Measurements from ENCODE around the gene CTBS.
"Not testable (repeated sequence)": the region's sequence is repeated elsewhere in the genome, so short reads cannot be mapped to it uniquely, and the experiment has no call there.

Gene CTBS

DNA sequence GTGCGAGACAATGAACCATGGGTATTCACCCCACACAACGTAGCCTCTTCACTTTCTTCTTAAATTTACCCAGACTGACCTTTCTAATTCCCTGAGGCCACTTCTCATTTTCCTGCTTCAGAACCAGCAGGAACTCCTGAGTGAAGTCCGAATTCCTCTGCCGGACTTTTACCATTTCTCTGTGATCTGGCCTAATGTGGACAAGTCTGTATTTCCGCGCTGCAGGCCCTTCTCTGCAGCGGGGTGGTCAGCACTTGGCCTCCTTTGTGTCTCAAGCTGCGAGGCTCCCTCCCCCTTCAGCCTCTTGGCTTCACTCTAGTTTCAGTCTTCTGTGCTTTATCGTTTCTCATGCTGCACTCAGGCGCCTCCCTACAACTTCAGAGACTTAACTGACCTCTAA is 9.4 kb upstream of the CTBS start:
- DNase-seq = no peak

- DNase-seq = no peak
Measured at GRCh38 chr1:84582802-84583587, 8.8 kb upstream of the CTBS start.

GRCh38 chr1:84581648-84582047 is 7.4 kb upstream of the CTBS start:
- DNase-seq = no peak

- DNase-seq = no peak
Measured at GRCh38 chr1:84574936-84575335, 696 bp upstream of the CTBS start.

DNA sequence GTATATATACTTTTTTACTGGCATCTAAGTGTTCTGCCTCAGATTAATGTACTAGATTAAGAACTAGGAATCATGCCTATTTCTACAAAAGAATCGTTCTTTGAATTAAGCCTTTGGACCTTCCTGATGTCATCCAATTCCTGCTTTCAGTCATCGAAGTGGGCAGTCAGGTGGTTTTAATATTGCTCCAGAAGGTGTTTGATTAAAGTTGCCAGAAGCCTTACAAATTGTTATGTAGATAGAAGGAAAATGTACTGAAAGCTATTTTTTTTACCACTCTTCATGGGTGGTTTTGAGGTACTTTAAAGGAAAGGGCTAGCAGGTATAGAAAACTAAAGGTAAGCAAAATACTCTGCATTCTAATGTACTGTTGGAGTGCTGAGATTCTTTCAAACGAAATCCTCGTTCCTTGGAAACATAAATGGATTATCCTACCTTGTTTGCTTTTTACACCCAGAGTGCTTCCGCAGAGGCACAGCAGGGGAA is 716 bp downstream of the CTBS start:
- no peak for DNase-seq

DNA sequence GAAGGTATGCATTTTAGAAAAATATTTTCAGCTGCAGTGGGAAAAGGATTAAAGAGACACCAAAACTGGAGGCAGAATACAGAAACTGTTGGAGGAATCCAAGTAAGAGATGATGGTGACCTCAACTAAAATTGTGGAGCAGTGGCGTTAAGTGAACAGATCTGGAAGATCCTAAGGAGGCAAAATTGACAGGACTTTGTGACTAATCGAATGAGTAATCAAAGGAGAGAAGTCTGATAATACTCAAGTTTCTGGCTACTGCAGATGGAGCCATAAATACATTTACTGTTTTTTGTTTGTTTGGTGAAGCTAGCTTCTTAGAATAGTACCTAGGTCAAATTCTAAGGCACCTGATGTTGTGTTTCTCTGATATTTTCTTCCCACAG is 3.1 kb downstream of the CTBS start:
- no peak for DNase-seq

GRCh38 chr1:84570436-84571149 is 3.6 kb downstream of the CTBS start:
- DNase-seq = no peak

GRCh38 chr1:84569216-84569615 is 5.0 kb downstream of the CTBS start:
- no peak for DNase-seq

- DNase-seq = no peak
Measured at GRCh38 chr1:84550826-84551225, 23.4 kb downstream of the CTBS start.

DNA sequence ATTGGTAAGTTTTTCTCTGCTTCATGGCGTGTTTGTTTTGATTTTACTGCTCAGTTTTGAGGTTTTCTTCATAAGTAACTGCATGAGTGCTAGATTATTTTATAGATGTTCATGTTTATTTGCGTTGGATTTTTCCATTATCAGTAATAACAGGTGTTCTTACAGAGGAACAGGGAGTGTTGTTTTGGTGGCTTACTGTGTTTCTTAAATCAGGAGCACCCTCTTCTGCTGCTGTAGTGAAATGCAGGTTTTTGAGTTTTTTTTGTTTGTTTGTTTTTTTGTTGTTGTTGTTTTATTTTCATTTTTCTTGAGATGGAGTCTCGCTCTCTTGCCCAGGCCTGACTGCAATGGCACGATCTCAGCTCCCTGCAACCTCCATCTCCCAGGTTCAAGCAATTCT is 32.6 kb downstream of the CTBS start:
- DNase-seq = peak; percentile 5

DNA sequence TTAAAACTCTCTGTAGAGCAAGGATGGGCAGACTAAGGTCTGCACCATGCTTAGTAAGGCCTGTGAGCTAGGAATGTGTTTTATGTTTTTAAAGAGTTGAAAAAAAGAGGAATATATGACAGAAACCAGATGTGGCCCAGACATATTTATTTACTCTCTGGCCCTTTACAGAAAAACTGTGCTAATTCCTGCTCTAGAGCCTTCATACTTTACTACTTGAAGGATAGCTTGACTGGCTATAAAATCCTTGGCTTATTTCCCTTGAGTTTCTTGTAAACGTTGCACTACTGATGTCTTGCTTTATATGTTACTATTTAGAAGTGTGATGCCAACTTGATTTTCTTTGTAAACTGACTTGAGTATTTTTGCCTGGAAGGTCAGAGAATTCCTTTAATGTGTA is 33.5 kb downstream of the CTBS start:
- no peak for DNase-seq

- DNase-seq = no peak
Measured at GRCh38 chr1:84539972-84540371, 34.3 kb downstream of the CTBS start.

- DNase-seq = no peak
Measured at GRCh38 chr1:84538599-84538998, 35.6 kb downstream of the CTBS start.

- no peak for DNase-seq
Measured at GRCh38 chr1:84525779-84526178, 48.5 kb downstream of the CTBS start.

DNA sequence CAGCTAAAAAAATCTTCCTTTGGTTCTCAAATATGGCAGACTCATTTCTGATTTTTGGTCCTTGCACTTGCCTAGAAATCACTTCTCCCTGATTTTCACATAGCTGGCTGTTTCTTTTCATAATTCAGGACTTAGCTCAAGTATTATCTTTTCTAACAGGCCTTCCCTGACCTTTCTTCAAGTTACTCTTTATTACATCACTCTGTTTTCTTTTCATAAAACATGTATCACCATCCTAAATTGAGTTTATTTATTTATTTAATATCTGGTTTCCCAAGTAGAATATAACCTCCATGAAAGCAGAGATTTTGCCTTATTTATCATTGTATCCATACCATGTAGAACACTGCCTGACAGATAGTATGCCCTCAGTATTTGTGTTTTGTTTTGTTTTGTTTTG is 49.6 kb downstream of the CTBS start:
- no peak for DNase-seq

GRCh38 chr1:84510668-84511067 is 63.6 kb downstream of the CTBS start:
- DNase-seq = no peak

DNA sequence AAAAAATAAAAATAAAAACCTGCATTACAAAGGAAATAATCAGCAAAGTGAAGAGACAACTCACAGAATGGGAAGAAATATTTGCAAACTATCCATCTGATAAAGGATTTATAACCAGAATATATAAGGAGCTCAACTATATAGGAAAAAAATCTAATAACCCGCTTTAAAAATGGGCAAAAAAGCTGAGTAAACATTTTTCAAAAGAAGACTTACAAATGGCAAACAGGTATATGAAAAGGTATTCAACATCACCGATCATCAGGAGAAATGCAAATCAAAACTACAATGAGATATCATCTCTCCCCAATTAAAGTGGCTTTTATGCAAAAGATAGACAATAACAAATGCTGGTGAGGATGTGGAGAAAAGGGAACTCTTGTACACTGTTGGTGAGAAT is 64.1 kb downstream of the CTBS start:
- no peak for DNase-seq

GRCh38 chr1:84509029-84509428 is 65.2 kb downstream of the CTBS start:
- no peak for DNase-seq

- no peak for DNase-seq
Measured at GRCh38 chr1:84508510-84508909, 65.7 kb downstream of the CTBS start.

- DNase-seq = not testable (repeated sequence)
Measured at GRCh38 chr1:84507887-84508286, 66.4 kb downstream of the CTBS start.

DNA sequence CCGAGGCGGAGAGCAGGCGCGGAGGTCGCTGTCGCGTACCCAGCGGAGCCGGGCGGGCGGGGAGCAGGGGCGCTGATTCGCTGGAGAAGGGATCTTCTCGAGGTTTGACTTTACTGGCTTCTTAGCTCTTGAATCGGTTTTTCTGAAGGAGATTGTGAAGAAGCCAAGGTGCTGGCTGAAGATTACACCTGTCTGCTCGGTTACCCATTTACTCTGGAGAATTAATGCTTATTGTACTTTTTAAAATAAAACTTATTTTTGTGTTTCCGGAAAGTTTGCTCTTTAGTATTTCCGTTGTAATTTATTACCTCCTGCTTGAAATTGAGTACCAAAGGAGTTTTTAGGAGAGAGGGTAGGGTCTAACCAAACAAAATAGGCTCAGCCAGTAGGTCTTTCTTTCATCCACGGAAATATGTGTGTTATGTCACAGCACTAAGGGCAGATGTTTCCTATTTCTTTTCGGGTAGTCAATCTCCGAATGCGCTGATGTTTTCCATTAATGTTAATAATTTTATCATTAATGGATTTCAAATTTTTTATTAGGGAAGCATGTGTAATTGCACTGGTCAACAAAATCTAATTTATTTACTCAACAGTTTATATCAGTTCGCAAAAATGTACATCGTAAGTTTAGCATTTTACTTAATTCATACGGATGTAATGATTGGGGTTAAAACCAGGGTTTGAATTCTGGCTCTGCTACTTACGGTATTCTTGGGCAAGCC is 67.3 kb downstream of the CTBS start:
- no peak for DNase-seq

DNA sequence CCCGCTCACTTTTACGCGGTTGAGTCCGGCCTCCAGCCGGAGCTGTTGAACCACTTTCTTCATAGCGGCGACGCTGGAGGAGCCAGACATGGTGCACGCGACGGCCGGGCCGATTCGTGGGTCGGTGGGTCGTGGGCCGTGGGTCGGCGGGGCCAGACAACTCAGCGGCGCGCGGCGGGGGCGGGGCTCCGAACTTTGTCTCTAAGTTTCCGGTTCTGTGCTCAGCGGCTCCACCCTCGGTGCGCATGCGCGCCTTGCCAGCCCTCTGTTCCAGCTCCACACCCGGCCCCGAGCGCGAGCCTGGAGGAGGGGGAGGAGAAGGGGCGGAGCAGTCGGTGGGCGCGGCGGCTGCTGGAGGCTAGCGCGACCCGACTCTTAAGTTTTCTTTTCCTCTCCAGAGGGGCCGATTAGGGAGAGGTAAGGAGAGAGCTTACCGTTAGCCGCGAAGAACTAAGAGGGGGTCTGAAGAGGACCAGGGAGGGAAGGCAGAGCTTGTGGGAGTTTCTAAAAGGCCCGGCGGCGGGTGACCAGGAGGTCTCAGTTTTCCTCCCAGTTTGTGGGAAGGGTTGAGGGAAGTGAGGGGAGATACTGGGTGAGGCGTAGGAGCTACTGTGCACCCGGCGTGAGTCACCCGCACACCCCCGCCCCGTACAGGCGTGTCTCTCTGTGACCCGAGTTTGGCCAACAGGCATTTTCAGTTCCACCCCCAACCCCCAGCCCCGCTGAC is 68.1 kb downstream of the CTBS start, which contains the start of the genes GNG5 and SPATA1:
Gene GNG5 (minus strand): TSS at position 580 of the 727 bp plus-strand sequence. CDS start 490 bp downstream, at position 90.
Gene SPATA1 (plus strand): TSS at position 385 of the 727 bp plus-strand sequence. CDS start 9,974 bp downstream, outside the sequence.
- peak; percentile 97 for DNase-seq

Measured in CD4-positive, alpha-beta T cell treated with Interleukin-17A for 1 hour (primary cell).